Pancreas (tissue), 10 donors: ENCODE measurements around the gene DYRK1A. TPM values are rescaled to one million over a fixed set of nuclear protein-coding genes. Genes with fewer than 3 reads are reported as not detected.

Source experiments
- ATAC-seq, 4 donors: fragments of 200-7000 bp; cut with Tn5 transposase; one replicate each; pipeline versions ENCODE4 v1.8.0 to v1.9.1; 2020; ENCODE audit warnings: mild to moderate bottlenecking in 4 of 4, moderate library complexity in 4 of 4
- DNase-seq, 6 donors: peaks; one replicate each; pipeline ENCODE4 v3.0.0-alpha.2; 2020
- FAIRE-seq: peaks from 2 replicates; lab custom pipeline; 2012; peaks lifted over from hg19 to GRCh38; lab: Jason Lieb, UNC
- H3K27ac ChIP-seq, 4 donors: fragments of 200-600 bp; sonication (generic); 1 replicate in 3 of 4; 2 replicates in 1 of 4; pipeline versions ENCODE4 v1.5.0 to v1.8.0; 2020
- H3K27me3 ChIP-seq, 4 donors: fragments of 200-600 bp; one replicate each; pipeline ENCODE4 v1.8.0; 2021
- H3K36me3 ChIP-seq, 3 donors: fragments of 200-600 bp; sonication (generic) in 1 of 3; one replicate each; pipeline versions ENCODE4 v1.5.0 to v1.8.0; 2020 to 2021
- H3K4me1 ChIP-seq, 3 donors: fragments of 200-600 bp; one replicate each; pipeline ENCODE4 v1.8.0; 2021
- H3K4me3 ChIP-seq, 4 donors: fragments of 200-600 bp; sonication (generic) in 2 of 4; one replicate each; pipeline versions ENCODE4 v1.5.0 to v1.8.0; 2020 to 2021
- H3K9me3 ChIP-seq, 4 donors: fragments of 200-600 bp; one replicate each; pipeline ENCODE4 v1.8.0; 2021
- WGBS, 2 donors: extraction: QIAGEN DNeasy Blood & Tissue Kit; methylation state at CpG; one replicate each; pipeline ENCODE4 v1.1.7; 2013; 5-methylcytosine and 5-hydroxymethylcytosine counted together
- intact Hi-C, 3 donors: fragments of 100-400 bp; cut with DNase I; formaldehyde crosslinking; loops; one replicate each; pipeline versions ENCODE4 v1.11.1 to v1.14.2; 2022
- polyA plus RNA-seq, 2 donors: library from polyadenylated mRNA; stranded (reverse); fragments of 200-250 nt; gene quantifications; one replicate each; pipeline ENCODE4 v1.2.3, GENCODE V29; 2013
- total RNA-seq, 6 donors: library from RNA; stranded (reverse); fragmentation: NEBNext Ultra II Directional in 4 of 6; extraction: Animal tissue kit (Norgen Biotek cat#: 25700) in 4 of 6; gene quantifications; one replicate each; pipeline versions ENCODE4 v1.2.1 to v1.2.4, GENCODE V29; 2021 to 2023
- TF ChIP-seq, protein P1 (sequence below), 4 donors: fragments of 200-600 bp; sonication (generic) in 3 of 4; IDR thresholded peaks; one replicate each; pipeline versions ENCODE4 v1.5.0 to v1.8.0; 2021; ENCODE audit warnings: antibody characterized with exemption in 4 of 4
- donor health status: healthy with polysubstance abuse.
- donor health status: DM: no; HTN: no; CAD: no; lungs with moderate emphysema.
- donor health status: DM: no; HTN: no; CAD: no.
- donor health status: control.
- donor health status: control.
- donor health status: Bipolar disorder and iron deficiency.
- donor health status: DM: yes; HTN: yes; CAD: no.
- donor health status: DM: no; HTN: no; CAD: no.
- donor health status: DM: no; HTN: no; CAD: no.
- donor health status: DM: yes; HTN: yes; CAD: no.

The DYRK1A gene
- total and polyA plus RNA-seq, 8 donors, result 10.4 to 37.9 (median 22.3) TPM

DNA sequence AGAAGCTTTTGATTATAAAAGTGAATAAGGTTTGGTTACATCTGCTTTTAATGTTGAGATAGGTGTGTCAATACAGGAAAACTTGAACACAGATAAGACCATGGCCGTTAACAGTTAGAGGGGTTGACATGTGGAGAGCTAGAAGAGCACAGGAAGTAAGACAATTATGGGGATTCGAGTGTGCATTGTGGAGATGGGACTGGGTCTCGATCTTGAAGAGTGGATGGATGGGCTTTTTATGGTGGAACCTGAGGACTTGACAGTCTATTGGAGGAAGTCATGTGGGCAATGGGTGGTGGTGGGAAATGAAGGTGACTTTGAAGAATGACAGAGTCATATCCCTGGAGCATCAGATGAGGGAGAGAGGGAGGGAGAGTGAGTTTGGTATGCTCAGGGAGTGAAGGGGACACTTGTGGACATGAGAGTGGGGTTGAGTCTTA is 12.1 kb downstream of the DYRK1A start:
- no peak for DNase-seq
- 54 to 58% methylated on average over 3 of the region's 3 CpGs for WGBS, 2 donors
- no peak for ATAC-seq
- no peak for FAIRE-seq
- Histone ChIP-seq H3K4me3 (no peak overlapping the region), H3K27me3 (no peaks in the 10 kb centered on the region), H3K27ac (no peak overlapping the region), H3K9me3 (no peaks in the 10 kb centered on the region), H3K4me1 (peaks cover 32 to 44% (median 44%) of the 10 kb centered on the region in 3 donors), H3K36me3 (no peaks in the 10 kb centered on the region)
- intact Hi-C loops, result no loop called here
- TF ChIP-seq, protein P1, sequence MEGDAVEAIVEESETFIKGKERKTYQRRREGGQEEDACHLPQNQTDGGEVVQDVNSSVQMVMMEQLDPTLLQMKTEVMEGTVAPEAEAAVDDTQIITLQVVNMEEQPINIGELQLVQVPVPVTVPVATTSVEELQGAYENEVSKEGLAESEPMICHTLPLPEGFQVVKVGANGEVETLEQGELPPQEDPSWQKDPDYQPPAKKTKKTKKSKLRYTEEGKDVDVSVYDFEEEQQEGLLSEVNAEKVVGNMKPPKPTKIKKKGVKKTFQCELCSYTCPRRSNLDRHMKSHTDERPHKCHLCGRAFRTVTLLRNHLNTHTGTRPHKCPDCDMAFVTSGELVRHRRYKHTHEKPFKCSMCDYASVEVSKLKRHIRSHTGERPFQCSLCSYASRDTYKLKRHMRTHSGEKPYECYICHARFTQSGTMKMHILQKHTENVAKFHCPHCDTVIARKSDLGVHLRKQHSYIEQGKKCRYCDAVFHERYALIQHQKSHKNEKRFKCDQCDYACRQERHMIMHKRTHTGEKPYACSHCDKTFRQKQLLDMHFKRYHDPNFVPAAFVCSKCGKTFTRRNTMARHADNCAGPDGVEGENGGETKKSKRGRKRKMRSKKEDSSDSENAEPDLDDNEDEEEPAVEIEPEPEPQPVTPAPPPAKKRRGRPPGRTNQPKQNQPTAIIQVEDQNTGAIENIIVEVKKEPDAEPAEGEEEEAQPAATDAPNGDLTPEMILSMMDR (IDR thresholded peaks at IDR 0.05), result no peak

DNA sequence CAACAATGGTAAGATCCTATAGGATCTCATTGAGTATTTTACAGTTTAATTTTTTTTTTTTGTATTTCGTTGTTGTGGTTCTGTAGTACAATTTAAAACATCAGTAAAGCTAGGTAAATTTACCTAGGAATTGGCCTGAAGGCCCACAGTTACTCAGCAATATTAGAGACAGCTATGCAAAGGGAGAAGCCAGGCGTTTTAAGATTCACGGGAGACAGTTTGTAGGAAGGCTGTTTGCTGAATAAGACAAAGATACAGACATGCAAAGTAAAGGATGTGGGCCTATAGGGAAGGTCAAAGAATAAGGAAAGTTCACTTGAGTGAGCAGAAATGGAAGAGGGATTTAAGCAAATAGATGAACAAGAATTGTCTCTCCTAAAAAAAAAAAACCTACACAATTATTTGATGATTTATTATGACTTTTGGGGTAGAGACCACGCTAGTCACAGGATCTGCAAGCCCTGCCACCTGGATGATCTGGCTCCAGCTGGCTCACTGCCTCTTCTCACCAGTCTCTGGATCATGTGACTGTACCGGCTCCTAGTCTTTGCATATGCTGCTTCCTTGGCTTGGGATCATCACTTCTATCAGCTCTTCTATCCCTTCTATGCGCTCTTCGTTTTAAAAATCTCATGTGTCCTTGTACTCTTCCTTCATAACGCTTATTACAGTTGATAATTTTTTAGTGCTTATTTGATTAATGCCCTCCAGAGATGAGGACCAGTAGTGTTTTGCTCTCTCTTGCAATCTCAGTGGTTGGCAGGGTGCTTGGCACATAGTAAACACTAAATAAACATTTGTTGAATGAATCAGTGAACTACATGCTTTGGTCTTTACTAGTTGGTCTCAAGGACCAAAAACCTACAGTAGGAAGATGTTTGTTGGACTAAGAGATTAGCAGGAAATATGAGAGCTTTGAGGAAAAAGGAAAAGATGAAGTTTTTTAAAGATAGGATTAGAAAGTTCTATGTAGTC is 14.1 kb downstream of the DYRK1A start:
- no peak for FAIRE-seq
- Histone ChIP-seq H3K36me3 (no peaks in the 10 kb centered on the region), H3K27ac (no peak overlapping the region), H3K4me1 (peaks cover 31 to 37% (median 32%) of the 10 kb centered on the region in 3 donors), H3K9me3 (no peaks in the 10 kb centered on the region), H3K27me3 (no peaks in the 10 kb centered on the region), H3K4me3 (no peak overlapping the region)
- TF ChIP-seq, protein P1 (IDR thresholded peaks at IDR 0.05), result no peak
- WGBS, 2 donors, result 17 to 19% methylated on average over 8 of the region's 8 CpGs
- DNase-seq, result peak in 4 of 6 donors; percentile 31 to 55 (median 48)
- ATAC-seq, result peak; percentile 78 to 92 (median 84)
- intact Hi-C loops, result no loop called here

DNA sequence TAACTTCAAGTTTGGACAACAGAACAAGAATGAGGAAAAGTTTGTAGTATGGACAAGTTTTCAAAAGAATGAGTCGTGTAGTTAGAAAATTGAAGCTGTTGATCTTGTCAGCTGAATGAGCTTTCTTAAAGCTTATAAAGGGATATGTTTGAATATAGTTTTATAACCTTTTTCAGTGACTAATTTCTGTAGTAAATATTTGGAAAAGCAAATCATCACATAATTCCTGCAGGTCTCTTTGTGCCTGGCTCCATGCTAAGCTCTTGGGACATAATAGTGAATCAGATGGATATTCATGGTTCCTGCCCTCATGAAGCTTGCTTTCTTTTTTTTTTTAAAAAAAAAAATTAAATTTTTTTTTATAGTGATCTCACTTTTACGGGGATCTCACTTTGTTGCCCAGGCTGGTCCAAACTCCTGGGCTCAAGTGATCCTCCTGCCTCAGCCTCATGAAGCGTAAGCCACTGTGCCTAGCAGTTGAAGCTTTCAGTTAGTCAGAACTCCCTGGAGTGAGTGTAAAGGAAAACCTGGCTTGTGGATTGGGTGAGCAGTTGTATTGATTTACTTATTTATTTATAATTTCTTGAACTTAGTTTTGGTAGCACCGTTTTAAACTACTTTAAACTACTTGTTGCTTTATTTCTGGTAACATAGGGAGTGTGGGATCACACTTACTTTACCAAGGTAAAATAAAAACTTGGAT is 15.5 kb downstream of the DYRK1A start:
- 75 to 76% methylated on average over 4 of the region's 4 CpGs for WGBS, 2 donors
- H3K9me3 ChIP-seq, result no peaks in the 10 kb centered on the region
- H3K4me3 ChIP-seq, result no peak overlapping the region
- intact Hi-C loops, result no loop called here
- TF ChIP-seq, protein P1 (IDR thresholded peaks at IDR 0.05), result no peak
- FAIRE-seq, result no peak
- H3K27ac ChIP-seq, result no peak overlapping the region
- no peak for DNase-seq
- H3K4me1 ChIP-seq, result peaks cover 32 to 40% (median 37%) of the 10 kb centered on the region in 3 donors
- no peaks in the 10 kb centered on the region for H3K27me3 ChIP-seq
- no peak for ATAC-seq
- no peaks in the 10 kb centered on the region for H3K36me3 ChIP-seq

DNA sequence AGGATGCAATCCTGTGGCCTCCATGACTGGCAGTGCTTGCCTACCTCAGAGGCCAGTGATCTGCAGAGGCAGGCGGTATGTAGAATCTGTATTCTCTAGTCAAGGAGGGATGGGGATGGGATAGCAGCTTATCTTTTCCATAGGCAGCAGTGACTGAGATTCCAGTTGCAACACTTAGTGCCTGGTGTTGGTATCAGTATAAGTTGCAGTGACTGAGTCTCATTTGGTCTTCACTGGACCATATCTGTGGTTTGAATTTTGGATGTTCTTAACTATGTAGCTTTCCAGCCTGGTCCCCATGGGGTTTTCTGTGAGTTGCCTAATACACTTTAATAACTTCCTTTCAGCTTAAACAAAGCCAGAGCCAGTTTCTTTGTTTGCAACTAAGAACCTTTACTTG is 16.5 kb downstream of the DYRK1A start:
- WGBS, 2 donors, result 89 to 97% methylated on average over 1 of the region's 1 CpG
- Histone ChIP-seq H3K27ac (no peak overlapping the region), H3K4me3 (no peak overlapping the region), H3K36me3 (no peaks in the 10 kb centered on the region), H3K27me3 (no peaks in the 10 kb centered on the region), H3K4me1 (peaks cover 37 to 40% (median 40%) of the 10 kb centered on the region in 3 donors), H3K9me3 (no peaks in the 10 kb centered on the region)
- TF ChIP-seq, protein P1 (IDR thresholded peaks at IDR 0.05), result no peak
- FAIRE-seq (no peak), DNase-seq (no peak), ATAC-seq (no peak)
- intact Hi-C loops, result no loop called here
